ENCODE results near the gene G3BP1. TPM values are rescaled to one million over a fixed set of nuclear protein-coding genes. Genes with fewer than 3 reads are reported as not detected.
"Not testable (repeated sequence)": the region's sequence is repeated elsewhere in the genome, so short reads cannot be mapped to it uniquely, and the experiment has no call there.

G3BP1 gene
- 307 and 350 TPM in 2 replicates for total RNA-seq (2014; rRNA removed; shearing (Covaris generic))

DNA sequence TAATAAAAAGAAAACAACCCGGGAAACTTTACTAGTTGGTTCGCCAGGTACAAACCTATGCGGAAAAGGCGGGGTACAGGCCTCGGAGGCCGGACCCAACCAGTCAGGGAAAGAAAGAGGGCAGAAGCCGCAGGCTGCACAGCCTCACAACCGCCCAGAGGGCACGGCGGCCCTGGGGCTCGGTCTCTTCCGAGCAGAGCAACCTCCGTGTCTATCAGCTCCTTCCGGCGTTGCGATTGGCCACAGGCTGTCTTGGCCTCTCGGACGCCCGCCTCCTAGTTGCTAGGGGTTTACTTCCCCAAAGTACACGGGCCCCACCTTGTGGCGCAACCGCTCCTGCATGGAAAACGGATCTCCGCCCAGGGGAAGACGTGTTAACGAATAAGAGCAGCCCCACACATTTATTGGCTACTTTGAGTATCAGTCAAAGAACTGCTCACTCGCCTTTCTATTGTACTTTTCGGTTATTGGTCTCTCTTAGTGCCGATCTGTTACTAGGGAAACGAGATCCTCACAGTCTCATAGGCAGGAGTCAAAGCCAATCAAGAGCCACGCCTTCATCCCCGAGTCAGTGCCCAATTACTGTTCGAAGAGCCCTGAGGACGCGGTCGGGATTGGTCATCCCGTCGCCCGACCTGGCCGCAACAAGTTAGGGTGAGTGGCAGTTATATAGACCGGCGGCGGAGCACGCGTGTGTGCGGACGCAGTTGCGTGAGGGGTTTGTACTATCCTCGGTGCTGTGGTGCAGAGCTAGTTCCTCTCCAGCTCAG is at the start of gene G3BP1:
TSS of gene G3BP1 (plus strand) at position 696 of the 770 bp plus-strand sequence. CDS start 14,667 bp downstream, outside the sequence.
- DNase-seq (ENCODE audit: low read depth): peak; percentile 100

DNA sequence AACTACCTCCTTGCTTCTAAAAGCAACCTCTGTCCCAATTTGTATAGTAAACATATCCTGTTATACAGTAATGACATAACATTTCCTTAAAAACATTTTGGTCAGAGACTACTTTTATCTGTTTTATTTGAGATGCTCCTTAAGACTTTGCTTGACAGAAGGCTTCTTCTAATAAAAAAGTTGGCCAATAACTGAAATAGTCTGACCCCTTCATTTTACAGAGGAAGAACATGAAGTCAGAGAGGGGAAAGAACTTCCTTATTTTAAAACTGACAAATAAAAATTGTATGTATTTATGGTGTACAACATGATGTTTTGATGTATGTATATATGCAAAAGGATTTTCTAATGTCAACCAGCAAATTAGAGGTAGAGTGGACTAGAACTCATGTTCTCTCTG is 49.2 kb upstream of the G3BP1 start:
- DNase-seq (ENCODE audit: low read depth): no peak

DNA sequence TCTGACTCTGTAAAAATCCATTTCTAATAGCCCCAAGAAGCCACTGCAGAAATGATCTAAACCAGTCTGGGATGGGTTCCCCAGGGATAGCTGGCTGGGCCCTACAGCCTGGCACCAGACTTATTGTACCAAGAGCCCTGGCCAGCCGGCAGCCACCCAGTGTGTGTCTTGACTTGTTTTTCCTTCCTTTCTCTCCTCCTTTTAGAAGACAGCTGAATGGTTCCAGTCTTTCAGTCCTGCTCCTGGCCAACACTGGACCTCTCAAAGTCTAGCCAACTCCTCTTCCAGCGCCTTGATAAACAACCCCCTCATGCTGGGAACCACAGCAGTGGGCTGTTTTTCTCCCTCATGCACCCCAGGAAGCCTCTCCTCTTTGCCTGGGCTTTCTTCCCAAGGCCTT is 47.4 kb upstream of the G3BP1 start:
- no peak for DNase-seq (ENCODE audit: low read depth)

DNA sequence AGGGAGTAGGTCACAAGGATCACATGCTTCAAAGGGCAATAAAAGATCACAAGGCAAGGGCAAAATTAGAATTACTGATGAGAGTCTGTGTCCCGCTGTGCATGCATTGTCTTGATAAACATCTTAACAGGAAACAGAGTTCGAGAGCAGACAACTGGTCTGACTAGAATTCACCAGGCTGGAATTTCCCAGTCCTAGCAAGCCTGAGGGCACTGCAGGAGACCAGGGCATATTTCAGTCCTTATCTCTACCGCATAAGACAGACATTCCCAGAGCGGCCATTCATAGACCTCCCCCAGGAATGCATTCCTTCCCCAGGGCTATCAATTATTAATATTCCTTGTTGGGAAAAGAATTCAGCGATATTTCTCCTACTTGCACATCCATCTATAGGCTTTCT is 42.2 kb upstream of the G3BP1 start:
- not testable (repeated sequence) for DNase-seq (ENCODE audit: low read depth)

DNA sequence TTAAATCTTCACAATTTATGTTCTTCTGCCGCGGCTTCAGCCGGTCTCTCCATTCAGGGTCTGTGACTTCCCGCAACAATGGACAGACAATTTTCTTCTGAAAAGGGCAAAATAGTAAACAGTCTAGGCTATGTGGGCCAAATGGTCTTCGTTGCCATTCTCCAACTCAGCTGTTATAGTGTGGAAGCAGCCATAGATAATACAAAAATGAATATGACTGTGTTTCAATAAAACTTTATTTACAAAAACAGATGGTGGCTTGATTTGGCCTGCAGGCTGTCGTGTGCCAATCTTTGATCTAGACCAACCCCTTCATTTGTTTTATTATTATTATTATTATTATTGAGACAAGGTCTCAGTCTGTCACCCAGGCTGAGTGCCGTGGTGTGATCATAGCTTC is 41.4 kb upstream of the G3BP1 start:
- no peak for DNase-seq (ENCODE audit: low read depth)

DNA sequence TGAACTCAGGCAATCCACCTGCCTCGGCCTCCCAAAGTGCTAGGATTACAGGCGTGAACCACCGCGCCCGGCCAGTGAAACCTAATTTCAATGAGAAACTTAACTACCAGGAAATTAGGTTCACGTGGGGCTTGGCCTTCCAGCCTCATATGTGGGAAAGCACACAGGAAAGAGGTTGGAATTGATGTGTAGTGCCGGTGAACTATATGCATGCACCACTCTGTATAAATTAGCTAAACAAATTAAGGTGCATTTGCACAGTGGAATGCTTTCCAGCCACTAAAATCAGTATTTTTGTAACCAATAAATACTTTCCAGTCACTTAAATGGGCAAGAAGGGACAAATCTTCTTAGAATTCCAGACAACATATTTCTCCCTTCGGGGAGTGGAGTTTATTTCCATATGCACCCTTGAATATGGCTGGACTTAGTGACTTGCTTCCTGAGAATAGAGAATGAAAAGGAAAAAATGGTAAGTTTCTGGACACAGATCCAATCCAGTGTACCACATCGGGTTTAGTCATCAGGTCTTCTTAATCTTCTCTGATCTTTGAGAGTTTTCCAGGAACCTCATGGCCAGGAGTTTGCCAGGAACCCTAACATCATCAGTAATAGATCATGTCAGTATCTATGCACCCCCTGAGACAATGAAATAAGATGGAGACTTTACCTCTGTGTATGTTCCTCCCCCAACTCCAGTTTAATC is 38.2 kb upstream of the G3BP1 start:
- no peak for DNase-seq (ENCODE audit: low read depth)

DNA sequence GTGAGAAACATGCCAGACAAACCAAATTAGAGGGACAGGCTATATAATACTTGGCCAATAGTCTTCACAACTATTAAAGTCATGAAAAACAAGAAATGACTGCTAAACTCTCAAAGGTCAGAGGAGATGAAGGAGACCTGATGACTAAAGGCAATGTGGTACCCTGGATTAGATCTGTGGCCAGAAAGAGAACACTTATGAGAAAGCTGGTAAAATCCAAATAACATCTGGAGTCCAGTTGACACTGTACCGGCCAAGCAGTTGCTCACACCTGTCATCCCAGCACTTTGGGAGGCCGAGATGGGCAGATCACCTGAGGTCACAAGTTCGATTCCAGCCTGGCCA is 37.7 kb upstream of the G3BP1 start:
- DNase-seq (ENCODE audit: low read depth): no peak

DNA sequence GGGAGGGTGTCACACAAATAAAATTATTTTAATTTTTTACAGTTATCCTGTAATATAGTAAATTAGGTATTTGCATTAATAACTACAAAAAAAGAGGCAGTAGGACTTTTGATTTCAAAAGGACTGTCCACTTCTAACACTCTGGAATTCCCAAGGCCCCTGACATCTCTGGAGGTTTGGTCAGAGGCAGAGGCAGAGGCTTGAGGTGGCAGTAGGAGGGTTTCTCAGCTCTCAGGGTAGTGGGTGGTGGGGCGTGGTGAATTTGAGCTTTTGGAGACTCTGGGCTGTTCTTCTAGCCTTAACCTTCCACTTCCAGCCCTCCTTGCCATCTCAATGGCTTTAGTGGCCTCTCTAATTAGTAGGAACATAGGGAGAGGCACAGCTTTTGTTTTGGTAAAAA is 36.1 kb upstream of the G3BP1 start:
- no peak for DNase-seq (ENCODE audit: low read depth)

DNA sequence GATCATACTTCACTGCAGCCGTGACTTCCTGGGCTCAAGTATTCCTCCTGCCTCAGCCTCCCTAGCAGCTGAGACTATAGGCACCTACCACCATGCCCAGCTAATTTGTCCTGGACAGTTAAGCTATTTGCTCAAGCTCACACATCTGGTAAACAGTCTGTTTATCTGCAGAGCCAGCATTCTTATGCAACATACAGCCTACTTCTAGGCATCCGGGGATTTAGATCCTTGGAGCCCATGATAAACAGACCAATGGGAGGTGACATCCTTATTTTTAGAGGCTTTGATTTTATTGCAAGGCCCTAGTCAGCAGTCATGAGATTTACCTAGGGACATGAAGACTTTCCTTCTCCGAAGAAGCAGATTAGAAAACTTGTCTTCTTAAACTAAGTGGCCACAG is 34.3 kb upstream of the G3BP1 start:
- DNase-seq (ENCODE audit: low read depth): no peak

DNA sequence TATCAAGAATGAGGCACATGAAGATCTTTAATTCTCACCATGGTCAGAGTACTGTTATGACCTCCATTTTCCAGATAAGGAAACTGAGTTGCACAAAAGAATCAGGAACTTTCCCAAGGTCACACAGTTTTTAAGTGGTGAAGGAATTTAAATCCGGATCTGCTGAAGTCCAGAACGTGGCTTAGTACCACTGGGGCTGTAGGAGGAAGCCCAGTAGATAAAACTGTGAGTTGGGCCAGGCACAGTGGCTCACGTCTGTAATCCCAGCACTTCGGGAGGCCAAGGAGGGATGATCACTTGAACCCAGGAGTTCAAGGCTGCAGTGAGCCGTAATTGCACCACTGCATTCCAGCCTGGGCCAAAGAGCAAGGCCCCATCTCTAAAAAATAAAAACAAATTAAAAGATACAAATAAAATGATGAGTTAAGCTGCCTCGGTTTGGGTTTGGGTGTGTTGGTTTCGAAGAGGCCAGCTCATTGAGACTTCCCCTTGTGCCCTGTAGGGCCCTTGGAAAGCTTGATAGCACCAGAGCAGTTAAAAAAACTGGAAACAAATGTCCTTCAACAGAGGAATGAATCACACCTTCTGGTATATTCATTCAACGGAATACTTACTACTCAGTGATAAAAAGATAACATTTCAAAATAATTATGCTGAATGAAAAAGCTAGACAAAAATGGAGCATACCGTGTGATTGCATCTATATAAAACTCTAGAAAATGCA is 33.5 kb upstream of the G3BP1 start:
- DNase-seq (ENCODE audit: low read depth): no peak

DNA sequence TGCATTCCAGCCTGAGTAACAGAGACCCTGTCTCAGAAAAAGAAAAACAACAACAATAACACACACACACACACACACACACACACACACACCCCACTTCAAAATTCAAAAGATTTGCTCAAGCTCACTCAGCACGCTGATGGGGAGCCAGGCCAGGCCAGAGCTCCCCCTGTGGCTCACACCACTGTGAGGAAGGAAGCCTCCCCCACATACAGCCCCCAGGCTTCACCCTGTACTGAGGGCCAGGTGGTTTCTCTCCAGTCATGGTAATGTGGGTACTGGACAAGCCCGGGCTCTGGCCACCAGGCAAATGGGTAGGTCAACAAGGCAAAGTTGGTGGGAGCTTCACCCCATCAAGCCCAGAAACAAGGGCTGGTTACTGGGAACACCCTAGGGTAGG is 32.4 kb upstream of the G3BP1 start:
- peak; percentile 39 for DNase-seq (ENCODE audit: low read depth)

DNA sequence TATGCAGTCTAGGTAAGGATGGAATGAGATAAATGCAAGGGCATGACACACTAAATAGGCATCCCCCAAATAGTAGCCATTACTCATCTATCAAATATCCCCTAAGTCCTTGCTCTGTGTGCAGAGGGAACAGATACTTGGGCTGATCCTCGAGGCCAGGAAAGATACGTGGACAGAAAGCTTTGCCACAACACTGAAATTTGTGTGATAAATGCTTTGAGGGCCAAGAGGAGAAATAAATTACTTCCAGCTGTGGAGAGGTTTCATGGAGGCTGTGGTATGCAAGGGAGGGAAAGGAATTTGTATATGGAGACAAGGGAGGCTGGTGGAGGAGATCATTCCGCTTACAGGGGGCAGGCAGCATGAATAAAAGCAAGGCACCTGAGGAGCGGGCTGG is 31.8 kb upstream of the G3BP1 start:
- peak; percentile 83 for DNase-seq (ENCODE audit: low read depth)

DNA sequence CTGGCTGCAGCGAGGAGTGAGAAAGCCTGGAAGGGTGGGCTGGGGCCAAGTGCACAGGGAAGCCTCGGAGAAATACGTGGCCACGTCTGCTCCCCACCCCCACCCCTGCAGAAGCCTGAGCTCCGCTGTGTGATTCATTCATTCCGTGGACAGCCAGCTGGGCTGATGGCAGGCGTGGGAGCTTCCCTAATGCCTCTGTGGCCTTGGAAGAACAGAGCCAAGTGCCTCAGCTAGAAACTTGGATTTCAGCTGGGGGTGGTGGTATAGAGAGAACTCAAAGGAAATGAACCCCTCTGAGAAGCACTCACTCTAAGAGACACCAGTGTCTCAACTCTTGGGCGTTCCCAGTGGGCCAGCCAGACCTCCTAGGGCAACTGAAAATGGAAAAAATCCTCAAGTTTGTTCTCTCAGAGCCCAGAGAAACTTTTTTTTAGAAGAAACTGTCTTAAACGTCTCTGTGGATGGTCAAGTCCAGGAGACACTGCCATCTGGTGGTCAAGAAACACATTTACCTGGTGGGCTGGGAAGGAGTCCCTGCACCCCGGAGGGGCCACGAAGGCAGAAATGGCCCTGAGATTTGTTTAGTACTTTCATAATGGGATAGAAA is 31.3 kb upstream of the G3BP1 start:
- peak; percentile 88 for DNase-seq (ENCODE audit: low read depth)

DNA sequence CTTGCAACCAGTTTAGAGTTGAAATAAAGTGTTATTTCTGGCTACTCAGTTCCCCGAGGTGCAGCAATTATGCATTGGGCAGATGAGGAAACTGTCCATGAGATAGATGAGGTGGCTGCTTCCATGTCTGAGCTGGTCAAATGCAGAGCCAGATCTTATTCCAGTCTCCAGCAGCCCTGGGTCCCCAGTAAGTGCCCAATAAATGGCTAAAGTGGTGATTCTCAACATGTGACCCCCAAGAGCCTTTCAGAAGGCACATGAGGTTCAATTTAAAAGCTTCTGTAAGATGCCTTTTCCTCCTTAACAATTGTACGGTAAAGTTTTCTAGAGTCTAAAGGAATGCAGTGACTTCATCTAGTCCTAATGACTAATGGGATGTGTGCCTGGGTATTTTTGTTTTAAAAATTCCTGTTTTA is 30.8 kb upstream of the G3BP1 start:
- peak; percentile 42 for DNase-seq (ENCODE audit: low read depth)

DNA sequence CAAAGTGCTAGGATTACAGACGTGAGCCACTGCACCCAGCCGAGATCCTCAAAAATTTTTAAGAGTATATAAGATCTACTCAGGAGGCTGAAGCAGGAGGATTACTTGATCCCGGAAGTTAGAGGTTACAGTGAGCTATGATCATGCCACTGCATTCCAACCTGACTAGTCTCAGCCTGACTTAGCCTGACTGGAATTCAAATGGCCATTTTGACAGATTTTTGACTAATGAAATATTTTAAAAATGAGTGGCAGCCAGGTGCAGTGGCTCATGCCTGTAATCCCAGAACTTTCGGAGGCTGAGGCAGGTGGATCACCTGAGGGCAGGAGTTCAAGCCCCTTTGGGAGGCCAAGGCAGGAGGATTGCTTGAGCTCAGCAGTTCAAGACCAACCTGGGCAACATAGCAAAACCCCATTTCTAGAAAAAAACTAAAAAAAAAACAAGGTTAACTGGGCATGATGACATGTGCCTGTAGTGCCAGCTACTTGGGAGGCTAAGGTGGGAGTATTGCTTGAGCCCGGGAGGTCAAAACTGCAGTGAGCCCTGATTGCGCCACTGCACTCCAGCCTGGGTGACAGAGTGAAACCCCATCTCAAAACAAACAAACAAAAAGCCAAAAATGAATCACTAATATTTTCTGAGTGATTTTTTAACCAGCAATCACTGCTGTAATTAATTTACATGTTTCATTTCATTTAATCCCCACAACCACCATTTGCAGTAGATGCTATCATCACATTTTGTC is 29.9 kb upstream of the G3BP1 start:
- DNase-seq (ENCODE audit: low read depth): peak; percentile 81

DNA sequence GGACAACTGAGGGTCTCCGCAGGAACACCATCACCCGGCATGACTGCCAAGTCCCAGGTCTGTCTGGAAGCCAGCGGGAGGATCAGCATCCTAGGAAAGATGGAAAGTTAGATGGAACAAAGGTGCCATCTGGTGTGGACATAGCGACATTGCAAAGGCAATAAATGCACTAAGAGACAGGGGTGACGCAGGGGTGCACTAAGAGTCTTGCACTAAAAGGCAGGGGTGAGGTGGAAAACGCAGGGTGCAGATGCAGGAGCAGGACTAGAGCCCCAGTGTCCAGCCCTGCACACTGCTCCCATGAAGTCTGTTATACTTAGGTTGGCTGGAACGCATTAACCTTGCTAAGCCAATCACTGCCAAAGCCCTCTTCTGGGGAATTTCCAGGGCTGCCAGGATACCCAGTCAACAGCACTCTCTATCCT is 28.9 kb upstream of the G3BP1 start:
- DNase-seq (ENCODE audit: low read depth): peak; percentile 75

DNA sequence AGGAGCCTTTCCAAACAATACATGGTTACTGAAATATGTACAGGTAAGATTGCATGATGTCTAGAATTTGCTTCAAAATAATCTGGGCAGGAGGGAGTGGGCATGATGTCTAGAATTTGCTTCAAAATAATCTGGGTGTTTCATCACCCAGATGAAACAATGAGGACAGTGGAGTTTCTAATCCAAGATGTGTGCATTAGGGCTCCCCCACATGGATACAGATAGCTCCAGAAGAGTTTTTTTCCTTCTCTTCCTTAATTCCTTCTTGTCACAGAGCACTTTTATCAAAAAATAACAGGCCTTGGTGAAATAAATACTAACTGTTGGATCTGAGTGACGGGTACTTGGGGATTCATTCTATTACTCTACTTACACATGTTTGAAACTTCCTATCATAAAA is 28.2 kb upstream of the G3BP1 start:
- no peak for DNase-seq (ENCODE audit: low read depth)

DNA sequence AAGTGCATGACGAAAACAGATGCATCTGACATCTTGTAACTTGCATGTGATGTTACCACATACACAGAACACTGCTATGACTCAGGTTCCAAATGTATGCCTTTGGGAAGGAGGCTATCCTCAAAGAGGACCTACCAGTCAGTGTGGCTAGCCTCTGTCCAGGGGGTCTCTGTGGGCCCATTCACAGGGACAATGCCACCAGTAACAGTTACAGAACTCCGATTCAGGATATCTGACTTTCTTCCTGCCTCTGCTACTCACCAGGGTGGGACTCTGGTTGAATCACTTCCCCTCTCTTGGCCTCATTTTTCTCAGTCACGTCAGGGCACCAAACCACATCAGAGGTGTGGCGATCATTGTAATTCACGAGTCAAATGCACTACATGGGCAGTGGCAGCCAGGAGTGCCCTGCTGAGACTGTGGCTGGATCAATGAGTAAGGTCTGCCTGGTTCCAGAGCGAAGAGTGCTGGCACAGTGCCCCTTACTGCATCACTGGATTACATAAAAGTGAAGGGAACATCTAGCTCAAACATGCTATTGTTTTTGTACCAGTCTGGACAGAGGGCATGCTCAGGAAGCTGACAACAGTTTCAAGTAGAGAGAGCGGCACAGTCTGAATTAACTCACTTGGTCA is 26.6 kb upstream of the G3BP1 start:
- DNase-seq (ENCODE audit: low read depth): peak; percentile 96

DNA sequence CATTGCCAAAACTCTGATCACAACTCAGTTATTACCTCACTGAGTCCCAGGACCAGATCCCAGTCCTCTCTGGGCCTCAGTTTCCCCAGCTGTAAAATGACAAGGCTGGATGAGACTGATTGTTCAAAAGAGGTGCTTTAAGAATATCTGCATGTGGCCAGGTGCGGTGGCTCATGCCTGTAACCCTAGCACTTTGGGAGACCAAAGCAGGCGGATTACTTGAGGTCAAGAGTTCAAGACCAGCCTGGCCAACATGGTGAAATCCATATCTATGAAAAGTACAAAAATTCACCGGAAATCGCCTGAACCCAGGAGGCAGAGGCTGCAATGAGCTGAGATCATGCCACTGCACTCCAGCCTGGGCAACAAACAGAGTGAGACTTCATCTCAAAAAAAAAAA is 21.6 kb upstream of the G3BP1 start:
- DNase-seq (ENCODE audit: low read depth): no peak

DNA sequence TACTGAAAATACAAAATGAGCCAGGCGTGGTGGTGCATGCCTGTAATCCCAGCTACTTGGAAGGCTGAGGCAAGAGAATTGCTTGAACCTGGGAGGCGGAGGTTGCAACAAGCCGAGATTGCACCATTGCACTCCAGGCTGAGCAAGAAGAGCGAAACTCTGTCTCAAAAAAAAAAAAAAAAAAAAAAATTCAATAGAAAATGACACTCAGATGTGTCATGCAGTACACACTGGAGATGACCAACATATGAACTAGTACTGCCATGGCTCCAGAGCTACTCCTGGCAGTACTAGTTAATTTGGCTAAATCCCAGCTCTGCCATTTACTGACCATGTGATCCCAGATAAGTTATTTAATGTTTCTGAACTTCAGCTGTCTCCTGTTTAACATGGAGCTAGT is 20.7 kb upstream of the G3BP1 start:
- no peak for DNase-seq (ENCODE audit: low read depth)

DNA sequence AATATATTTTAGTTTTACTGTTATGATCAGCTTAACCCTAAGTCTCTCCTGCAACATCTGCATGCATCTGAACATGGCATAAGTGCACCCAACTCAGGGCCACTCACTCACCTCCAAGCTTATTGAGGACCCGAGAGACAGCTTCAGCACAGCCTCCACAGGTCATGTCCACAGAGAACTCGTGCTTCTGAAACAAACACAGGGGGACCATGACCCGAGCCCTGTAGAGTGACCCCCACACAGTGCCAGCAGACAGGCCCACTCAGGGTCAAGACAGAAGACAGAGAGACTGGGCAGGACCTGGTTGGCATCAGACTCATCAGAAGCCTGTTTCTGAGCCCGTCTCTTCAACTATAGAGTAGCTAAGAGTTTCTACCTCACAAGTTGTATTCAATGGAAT is 20.2 kb upstream of the G3BP1 start:
- no peak for DNase-seq (ENCODE audit: low read depth)

All from Daoy (cell line).